ENCODE measurements around the gene LCE1A.

The LCE1A gene

GRCh38 chr1:152876827-152877226 is 49.6 kb downstream of the LCE1A start:
- H3K4me3 ChIP-seq (replicated peaks; ENCODE audit: low read depth, low read length): no peak overlapping the region
- DNase-seq (ENCODE audit: extremely low read depth, low read depth): no peak
- no peak for TF ChIP-seq CTCF (IDR thresholded peaks at IDR 0.05; ENCODE audit: low read depth, low read length, missing control alignments)
